Omental fat pad (tissue), 4 donors: ENCODE measurements around the gene SLC9A8. TPM values are rescaled to one million over a fixed set of nuclear protein-coding genes. Genes with fewer than 3 reads are reported as not detected.

ENCODE experiments used
- ATAC-seq: fragments of 150-250 bp; one replicate; pipeline ENCODE4 v1.9.1; 2016; ENCODE audit warnings: mild to moderate bottlenecking, moderate library complexity; ENCODE audit not compliant: low FRiP score
- DNase-seq: peaks from one replicate; pipeline ENCODE4 v3.0.0-alpha.2; 2019; ENCODE audit warnings: low spot score
- total RNA-seq, 4 donors: library from RNA; depleted of rRNA; stranded (reverse); fragments of >200 nt; gene quantifications; one replicate each; pipeline ENCODE4 v1.1.0, GENCODE V29; 2016
- TF ChIP-seq, protein P1 (sequence below), 3 donors: fragments of 450-650 bp; IDR thresholded peaks; one replicate each; pipeline ENCODE4 v1.5.1; 2016 to 2017; ENCODE audit warnings: antibody characterized with exemption in 3 of 3, mild to moderate bottlenecking in 3 of 3, moderate library complexity in 2 of 3

SLC9A8 gene
- total RNA-seq, 4 donors from 2014 or later = 8.0 to 13.3 (median 10.7) TPM

DNA sequence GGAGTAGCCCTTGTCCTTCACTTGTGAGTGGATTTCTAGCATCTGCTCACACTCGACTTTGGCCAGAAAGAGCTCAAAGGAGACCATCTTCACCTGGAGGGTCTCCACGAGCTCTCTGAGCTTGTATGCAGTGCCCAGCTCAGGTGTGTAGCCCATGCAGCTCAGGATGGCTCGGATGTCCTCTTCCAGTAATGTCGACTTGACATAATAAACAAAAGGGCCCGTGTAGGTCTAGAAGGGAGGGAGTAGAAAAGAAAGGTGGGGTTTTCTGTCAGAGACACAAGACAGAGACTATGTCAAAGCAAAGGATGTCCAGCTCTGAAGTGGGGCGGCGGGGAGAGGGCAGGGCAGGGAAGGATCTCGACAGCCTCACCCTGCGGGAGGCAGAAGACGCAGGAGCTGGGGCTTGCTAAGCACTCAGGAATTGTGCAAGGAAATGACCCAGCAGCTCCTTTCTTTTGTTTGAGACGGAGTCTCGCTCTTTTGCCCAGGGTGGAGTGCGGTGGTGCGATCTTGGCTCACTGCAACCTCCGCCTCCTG is 94.1 kb downstream of the SLC9A8 start:
- ATAC-seq = no peak
- TF ChIP-seq, protein P1, sequence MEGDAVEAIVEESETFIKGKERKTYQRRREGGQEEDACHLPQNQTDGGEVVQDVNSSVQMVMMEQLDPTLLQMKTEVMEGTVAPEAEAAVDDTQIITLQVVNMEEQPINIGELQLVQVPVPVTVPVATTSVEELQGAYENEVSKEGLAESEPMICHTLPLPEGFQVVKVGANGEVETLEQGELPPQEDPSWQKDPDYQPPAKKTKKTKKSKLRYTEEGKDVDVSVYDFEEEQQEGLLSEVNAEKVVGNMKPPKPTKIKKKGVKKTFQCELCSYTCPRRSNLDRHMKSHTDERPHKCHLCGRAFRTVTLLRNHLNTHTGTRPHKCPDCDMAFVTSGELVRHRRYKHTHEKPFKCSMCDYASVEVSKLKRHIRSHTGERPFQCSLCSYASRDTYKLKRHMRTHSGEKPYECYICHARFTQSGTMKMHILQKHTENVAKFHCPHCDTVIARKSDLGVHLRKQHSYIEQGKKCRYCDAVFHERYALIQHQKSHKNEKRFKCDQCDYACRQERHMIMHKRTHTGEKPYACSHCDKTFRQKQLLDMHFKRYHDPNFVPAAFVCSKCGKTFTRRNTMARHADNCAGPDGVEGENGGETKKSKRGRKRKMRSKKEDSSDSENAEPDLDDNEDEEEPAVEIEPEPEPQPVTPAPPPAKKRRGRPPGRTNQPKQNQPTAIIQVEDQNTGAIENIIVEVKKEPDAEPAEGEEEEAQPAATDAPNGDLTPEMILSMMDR (IDR thresholded peaks at IDR 0.05) = no peak
- no peak for DNase-seq

DNA sequence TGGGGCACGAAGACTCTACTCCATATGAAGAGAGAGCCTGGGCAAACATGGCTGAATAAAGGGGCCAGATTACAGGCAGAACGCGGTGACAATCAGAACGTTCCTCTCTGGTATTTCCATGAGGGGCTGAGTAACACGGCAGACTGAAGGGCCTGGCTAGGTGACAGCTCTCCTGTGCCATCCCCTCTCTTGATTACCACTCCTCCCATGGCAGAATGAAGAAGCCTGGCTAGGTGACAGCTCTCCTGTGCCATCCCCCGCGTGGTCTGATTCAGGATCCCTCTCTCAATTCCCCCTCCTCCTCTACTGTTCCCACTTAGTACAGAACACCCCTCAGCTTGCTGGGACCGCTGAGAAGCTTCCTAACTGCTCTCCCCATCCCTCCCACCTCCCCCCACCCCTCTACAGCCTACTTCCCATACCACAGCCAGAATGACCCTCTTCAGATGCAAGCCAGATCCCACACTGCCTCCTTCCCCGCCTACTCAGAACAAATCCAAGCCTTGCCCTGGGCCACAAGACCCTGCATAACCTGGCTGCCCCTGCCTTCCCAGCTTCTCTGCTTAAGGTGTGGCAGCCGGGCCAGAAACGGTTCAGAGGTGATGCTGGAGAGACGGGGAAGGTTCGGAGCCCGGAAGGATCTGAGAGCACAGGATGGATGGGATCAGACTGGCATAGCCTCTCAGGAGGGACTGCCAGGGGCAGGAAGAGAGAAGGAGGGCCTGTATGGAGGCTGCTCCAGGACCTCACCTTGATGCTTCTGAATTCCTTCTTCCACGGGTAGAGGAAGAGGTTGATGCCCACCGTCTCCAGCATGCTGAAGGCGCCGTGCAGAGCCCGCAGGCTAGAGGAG is 95.0 kb downstream of the SLC9A8 start:
- ATAC-seq (no peak), DNase-seq (no peak)
- TF ChIP-seq, protein P1 (IDR thresholded peaks at IDR 0.05) = no peak

DNA sequence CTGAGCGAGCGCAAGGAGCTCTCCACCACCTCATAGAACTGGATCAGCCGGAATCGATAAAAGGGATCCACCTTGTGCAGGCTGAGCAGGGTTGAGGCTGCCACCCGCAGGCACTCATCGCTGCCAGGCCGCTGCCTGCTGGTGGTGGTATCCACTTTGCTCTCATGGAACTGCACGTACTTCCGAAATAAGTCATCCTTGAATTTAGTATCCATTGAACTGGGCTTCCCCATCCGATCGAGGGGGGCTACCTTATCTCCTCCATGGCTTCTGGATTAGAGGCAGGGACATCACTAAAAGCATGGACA is 95.6 kb downstream of the SLC9A8 start:
- DNase-seq (no peak), ATAC-seq (no peak)
- TF ChIP-seq, protein P1 (IDR thresholded peaks at IDR 0.05) = no peak

DNA sequence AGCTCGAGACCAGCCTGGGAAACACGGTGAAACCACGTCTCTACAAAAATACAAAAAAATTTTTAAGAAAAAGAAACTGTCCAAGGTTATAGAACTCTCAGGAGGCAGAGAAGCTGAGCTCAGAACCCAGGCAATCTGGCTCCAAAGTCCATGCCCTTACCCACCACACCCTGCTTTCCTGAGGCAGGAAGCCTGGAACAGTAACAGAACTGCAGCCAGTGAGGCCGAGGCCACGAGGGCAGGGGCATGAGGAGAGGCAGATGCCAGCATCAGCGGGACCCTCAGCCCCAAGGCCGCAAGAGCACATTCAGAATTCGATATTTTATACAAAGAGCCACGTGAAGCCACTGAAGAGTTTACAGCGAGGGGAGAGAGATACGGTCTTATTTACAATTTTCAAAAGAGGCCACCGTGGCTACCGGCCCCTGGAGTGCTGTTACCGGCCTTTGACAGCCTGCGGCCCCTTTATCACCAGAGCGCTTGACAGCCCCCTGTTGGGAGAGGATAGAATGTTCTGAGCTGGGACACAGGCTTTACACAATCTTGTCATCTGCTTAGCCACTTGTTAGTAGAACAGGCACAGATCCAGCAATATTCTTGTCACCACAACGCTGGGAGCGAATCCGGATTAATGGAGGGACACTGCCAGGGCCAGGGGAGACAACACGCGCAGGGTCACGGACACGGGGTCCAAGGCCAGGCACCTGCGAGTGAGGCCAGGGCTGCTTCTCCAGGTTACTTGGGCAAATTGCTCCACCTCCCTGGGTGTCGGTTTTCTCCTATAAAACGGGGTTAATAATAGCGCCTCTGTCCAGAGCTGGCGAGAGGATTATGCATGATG is 97.1 kb downstream of the SLC9A8 start:
- TF ChIP-seq, protein P1 (IDR thresholded peaks at IDR 0.05) = no peak
- DNase-seq (no peak), ATAC-seq (no peak)

DNA sequence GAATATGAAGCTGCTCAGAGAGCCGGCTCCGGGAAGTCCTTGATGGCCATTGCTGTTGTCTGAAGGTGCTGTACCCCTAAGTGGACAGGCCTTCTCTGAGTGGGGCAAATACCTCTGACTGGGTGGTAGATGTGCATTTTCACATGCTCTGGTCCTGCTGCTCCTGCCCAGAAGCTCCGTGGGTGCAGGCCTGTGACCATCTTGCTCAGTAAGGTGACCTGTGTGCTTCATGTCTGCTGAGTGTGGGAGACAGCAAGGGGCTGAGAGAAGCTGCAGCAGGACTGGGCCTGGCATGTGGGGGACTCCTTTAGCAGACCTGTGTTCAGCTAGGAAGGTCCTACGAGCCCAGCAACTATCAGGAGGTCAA is 97.7 kb downstream of the SLC9A8 start:
- DNase-seq (no peak), ATAC-seq (no peak)
- TF ChIP-seq, protein P1 (IDR thresholded peaks at IDR 0.05) = no peak

DNA sequence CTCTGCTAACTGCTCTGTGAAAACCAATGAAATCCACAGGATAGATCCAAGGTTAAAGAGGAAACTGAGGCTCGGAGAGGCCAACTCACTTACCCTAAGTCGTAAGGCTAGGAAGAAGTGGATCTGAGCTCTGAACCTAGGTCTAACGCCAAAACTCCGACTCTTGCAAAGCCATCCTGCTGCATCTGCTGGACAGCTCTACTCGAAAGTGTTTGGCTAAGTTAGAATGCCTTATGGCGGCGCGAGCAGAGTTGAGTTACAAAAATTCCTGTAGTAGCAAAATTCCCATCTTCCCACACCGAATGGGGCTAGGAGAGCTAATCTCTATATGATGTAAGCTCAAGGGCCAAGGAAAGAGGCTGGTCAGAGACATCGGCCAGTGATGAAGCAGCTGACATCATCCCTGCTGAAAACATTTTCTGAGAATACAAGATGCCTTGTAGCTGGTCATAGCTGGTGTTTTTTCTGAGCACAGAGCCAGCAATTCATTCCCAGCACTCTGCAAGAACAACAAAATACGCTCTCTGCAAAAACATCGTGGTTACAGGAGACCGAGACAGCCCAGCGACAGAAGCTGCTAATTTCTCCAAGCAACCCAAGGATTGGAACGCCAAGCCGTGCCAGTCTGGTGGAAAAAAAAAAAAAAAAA is 100.9 kb downstream of the SLC9A8 start:
- ATAC-seq = no peak
- DNase-seq = no peak

More for the DNA sequence above, 100.9 kb downstream of the SLC9A8 start:
- TF ChIP-seq, protein P1 (IDR thresholded peaks at IDR 0.05) = no peak
